Activated CD4-positive, alpha-beta T cell treated with anti-CD3 and anti-CD28 coated beads, Interleukin-2, amount 50 U/mL, for 1 hour (primary cell): ENCODE data around the gene ADCY5.

ENCODE experiments used
- DNase-seq: peaks from one replicate; pipeline ENCODE4 v3.0.0-alpha.2; 2020

The ADCY5 gene

DNA sequence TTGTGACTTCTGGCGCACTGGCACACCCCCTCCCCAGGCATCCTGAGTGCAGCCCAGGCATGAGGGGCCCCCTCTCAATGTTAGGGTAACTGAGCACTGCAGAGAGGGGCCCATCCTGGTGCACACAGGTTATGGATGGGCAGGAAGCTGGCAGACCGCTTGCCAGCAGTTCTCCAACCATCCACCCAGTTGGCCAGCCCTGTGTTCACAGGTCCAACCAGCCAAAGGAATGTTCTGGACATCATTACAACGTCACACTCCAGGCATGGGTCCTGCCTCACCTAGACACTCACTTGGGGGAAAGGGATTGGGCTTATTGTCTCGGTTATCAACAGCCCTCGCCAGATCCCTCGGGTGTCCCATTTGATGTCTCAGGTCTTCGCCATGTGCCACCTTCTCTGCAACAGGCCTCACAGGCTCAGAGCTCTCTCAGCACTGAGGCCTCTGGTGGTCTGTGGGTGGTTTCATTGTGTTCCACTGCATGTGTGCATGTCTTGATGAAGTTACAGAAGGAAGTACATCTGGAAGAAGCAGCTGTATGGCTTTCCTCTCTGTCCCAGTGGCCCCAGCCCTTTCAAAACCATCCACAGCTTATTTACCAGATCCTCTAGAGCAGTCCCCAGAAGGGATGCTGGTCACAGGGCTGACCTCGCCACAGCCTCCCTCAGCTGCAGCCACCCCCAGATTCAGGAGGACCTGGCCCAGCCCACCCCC is 23.7 kb downstream of the ADCY5 start:
- no peak for DNase-seq

DNA sequence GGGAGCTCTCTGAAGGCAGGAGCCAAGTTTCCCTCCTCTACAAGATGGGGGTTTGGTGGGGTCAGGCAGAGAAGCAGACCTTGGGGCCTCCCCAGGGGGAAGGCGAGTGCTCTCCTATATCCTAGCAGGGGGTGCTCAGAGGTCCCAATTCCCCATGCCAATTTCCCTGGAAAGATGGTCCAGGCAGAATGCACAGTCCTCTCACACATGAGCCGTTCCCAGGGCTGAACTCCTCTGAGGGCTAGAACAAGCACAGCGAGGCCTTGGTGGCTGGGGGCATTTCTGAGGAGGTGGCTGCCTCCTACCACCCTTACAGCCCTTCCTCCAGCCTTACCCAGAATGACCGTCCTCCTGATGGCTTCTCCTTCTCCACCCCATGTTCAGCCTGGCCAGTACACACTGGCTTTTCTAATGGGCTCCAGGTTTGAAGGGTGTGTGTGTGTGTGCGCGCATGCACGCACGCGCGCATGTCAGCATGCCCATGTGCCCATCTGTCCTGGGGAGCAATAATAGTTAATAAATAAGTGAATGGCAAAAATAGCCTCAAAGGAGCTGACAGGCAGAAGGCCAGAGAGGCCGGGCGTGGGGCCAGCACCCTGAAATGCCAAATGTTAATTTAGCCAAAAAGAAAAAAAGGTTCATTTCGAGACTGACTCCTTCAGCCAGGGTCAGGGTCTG is 24.4 kb downstream of the ADCY5 start:
- no peak for DNase-seq

DNA sequence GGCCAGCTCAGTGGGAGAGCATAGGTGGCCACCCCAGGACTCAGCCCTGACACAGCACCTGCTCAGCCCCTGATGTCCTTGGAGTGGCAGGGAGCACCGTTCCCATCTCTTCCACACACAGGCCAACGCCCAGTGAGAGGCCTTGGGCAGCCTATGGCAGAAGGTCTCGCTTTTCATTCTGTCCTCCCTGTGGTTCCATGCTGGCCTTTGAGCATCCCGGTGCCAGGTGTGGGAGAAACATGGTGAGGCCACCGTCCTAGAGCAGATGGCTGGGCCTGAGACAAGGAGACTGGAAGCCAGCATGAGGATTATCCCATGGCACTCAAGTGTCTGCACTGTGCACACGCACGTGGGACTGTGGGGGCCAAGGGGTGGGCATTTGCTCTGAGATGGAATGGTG is 25.1 kb downstream of the ADCY5 start:
- no peak for DNase-seq

DNA sequence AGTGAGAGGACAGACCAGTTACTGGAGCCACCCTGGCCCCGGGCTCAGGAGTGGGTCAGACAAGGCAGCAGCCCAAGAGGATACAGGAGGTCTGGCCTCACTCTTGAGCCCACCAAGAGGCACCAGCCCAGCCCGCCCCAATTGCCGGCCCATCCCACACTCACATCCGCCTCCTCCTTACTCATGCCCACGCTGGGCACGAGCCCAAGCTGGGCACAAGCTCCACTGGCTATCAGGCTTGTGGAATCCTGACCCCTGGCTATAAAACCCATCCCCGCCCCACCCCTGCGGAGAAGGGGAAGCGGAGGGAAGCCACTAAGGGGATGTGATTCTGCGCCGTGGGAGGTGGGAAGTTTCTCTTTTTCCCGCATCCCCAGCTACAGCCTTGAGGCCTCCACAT is 25.9 kb downstream of the ADCY5 start:
- DNase-seq = no peak

DNA sequence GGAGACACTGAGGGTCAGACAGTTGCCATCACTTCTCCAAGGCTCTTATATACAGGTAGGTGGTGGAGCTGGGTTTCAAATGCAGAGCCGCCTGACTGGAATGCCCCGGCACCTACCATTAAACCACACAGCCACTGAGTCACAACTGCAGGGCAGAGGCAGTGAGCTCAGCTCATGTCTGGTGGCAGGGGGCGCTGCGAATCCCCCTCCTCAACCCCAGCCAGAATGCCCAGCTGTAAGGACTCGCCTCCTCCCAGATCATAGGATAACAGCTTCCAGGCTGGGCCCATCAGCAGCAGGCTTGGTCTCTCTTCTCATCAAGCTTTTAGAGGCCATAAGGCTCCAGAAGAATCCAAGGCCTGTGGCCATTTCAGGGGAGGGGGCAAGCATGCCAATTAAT is 26.4 kb downstream of the ADCY5 start:
- DNase-seq = no peak

DNA sequence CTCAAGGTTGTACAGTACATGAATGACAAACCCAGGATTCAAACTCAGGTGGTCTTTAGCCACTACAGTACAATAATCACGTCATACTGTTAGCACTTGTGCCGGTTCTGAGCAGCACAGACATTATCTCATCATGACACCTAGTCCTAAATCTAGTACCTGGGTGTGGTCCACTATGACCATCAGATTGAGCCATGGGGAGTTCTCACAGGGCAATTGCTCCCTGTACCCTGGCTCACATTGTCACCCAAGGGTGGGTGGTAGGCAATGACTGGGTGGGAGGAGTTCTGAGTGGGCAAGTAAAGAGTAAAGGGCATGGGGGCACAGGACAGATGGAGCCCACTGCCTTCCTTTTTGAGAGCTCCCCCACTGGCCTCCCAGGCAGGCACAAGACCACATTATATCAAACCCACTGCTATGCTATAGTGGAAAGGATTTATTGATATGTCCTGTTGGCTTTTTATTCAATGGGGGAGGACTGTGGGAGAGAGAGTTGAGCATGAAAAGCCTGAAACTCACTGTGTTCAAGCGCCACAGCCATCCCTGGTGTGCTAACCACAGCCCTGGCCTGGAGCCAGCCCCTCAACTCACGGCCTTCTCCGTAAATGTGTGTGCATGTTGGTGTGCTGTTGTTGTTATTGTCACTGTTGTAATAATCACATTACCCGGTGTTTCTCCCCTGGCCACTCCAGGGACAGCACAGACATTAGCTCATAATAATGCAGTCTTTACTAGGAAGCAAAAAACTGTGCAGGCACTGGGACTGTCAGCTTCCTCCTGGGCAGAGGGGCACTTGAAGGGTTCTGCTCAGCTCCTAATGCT is 27.3 kb downstream of the ADCY5 start:
- DNase-seq = no peak

DNA sequence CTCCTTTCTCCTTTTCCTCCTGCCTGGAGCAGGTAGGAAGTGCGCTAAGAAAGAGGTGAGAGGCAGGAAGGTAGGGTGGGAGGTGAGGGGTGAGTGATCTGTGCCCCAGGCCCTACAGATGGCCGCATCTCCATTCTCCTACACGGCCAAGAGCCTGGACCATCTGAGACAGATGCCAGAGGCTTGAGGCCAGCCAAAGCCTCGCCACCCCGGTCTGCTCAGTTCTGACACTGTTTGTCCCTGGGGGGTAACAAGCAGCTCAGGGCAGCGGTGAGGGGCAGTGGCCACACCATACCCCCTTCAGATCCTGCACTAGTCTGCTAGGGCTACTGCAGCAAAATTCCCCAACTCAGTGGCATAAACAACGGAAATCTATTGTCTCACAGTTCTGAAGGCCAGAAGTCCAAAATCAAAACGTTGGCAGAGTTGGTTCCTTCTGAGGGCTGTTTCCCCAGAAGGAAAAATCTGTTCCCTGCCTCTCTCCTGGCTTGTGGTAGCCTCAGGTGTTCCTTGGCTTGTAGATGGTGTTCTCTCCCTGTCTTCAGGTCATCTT is 28.4 kb downstream of the ADCY5 start:
- no peak for DNase-seq

DNA sequence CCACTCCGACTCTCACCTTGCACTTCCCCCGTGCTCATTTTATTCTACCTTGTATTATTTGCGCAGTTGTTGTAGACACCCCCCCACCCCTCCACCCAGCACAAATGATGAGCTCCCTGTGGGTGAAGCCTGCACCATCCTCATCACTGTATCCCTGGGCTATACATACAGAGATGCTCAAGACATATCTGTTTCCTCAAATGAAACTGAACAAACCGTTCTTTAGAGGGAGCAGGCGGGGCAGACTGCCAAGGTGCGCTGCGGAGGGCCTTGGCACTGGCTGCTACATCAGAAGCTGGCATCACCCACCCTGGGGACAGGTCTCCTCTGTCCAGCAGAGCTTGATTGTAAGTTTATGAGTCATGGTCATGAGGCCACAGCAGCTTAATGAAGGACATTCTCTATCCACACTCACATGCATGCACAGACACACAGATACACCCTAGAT is 29.0 kb downstream of the ADCY5 start:
- DNase-seq = no peak

DNA sequence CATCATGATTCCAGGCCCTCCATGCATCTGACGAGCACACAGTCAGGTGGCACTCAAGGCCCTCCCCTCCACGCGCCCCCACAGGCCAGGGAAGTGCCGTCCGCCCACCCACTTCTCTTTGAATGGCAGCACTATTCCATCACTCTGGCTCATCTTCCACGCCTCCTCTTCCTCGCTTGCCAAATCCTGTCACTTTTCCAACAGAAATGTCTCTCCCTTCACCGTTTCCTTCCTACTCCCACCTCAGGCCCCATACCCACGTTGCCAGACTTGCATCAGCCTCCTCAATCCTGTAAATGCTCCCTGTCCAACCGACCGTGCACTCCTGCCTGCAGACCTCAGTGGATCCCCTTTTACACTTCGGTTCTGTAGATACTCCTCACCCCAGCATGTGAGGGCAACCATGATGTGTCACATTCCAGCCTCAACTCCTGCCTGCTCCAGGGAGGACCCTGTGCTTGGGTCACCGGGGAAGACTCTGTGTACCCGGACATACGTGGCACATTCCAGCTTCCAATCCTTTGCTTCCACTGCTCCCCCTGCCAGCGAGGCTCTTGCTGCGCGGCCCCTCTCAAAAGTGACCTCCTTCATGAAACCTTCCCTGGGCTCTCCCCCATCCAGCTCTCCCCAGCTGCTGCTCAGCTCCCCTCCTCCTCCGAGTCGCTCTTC is 29.6 kb downstream of the ADCY5 start:
- DNase-seq = no peak

DNA sequence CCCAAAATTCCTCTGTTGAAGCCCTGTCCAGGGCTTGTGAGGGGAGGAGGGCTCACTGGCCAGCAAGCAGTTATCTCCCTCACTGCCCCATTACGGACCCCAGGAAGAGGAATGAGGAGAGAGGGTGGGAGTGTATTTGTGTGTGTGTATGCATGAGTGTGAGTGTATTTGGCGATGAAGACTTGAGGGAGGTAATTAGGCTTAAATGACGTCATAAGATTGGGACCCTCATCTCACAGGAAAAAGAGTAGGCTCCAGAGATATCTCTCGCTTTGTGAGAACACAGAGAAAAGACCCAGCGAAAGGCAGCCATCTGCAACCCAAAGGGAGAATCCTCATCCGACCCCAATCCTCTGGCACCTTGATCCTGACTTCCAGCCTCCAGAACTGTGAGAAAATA is 32.2 kb downstream of the ADCY5 start:
- no peak for DNase-seq

DNA sequence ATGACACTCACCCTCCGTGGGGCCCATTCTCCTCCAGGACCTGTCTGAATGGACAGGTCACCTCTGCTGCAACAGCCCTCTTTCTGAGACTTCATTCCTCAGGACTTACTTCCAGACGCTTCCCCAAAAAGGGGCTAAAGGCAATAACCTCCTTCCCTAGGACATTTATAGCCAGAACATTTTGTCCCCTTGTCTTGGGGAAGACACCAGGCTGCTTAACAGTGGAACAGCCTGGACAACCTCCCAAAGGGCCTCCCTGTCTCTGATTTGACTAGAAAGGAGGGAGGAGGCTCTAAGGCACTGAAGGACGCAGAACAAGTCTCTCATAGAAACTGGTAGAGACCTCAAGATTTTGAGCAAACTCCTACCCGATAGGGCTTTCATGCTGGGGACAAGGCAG is 32.7 kb downstream of the ADCY5 start:
- DNase-seq = no peak

DNA sequence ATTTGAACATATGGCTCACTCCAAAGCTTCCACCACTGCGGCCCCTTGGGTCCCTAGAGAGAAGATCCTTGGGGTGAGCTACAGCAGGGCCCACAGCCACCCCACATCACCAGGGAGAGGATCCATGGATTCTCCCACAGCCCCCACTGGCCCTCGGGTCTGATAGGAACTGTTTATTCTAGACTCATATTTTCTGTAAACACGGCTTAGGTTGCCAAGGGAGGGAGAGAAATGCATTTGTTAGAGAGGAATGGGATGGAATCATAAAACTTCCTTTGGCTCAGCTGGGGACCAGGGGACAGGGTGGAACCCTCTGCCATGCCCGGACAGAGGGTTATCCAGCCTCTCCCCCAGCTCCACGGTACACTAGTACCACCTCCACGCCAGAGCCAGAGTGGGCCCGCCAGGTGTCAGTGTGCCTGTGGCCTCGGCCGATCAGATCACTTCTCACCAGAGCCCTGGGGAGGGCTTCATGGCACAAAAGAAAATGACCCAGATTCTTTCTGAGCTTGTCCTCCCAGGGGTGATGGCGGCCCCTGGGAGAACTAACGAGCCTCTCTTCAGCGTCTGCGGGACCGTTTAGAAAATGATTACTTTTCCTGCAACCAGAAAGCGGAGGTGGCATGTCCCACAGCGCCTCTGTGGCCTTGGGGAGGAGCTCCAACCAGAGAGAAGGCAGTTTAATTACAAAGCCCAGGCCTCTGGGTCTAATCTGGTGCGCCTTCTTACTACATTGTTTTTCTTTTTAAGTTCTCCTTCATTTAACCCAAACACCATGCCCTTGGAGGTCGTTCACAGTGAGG is 33.7 kb downstream of the ADCY5 start:
- no peak for DNase-seq

DNA sequence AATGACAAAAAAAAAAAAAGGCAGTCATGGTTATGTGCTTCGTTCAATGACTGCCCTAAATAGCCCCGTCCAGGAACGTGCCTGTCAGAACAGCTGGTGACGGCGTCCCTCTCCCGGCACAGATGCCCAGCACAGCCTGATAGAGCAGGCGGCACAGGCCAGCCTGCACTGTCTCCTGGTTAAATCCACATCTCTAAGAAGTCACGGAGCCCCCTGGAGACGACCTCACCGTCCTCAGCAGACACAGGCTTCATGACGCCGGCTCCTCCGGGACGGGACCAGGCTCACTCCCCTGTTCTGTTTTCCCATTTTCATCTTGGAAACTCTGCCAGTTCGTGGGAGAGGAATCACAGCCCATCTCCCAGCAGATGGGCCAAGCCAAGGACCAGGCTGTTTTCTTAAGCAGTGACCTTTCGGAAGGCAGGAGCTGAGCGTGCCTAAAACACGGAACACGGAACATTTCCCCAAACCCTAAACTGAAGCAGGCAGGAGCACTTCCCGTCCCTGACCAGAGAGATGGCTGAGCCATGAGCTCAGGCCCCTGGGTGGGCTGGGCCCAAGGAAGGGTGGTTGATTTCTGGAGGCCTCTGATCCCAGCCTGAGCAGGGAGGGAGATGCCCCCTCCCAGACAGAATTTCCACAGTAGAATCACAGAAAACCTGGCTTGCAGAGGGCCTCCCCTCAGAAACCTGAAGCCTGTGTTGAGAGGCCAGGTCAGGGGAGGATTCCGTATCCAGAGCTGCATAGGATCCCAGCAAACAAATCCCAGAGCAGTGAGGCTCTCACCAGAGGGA is 35.9 kb downstream of the ADCY5 start:
- DNase-seq = no peak

DNA sequence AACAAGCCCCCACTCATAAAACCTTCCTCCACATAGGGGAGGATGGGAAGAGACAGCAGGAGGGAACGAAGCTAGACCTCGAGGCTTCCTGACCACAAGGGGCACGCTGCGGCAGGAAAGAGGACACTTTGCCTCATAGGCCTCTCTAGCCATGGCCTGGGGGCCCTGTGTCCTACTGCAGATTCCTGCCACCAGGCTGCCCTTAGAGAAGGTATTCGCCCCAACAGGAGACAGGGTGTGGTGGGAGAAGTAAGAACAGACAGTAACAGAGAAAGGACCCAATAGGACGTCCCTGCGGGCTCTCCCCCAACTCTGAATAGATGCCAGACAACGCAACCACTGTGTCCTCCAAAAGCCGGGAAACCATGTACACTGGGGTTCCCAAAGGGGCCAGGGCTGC is 36.8 kb downstream of the ADCY5 start:
- no peak for DNase-seq

DNA sequence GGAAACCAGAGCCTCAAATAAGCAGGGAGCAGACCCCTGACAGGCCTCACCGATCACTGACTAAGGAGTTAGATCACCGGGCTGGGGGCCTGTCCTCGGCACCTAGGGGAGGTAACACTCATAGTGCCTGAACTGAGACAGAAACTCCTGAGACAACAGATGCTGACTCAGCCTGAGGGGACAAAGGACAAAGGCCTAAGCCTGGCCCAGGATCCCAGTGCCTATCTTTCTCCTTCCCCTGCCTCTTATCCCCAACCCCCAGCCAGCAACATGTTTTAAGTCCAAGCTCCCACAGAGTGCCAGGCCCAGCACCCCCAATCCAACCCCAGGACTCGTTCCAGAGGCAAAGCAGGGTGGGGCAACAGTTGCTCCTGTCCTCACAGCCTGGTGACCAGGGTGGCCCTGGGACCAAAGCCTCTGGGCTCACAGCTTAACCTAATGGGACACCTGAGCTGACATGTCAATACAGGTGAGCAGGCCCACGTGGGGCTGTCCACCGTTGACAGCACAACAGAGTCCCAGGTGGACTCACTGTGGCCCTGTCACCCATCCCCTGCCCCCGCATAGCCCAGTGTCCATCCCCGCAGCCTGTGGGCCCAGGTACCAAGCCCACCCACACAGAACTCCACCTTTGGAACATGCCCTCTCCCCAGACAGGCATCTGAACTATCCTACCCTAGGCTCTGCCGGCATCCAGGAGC is 37.4 kb downstream of the ADCY5 start:
- no peak for DNase-seq

DNA sequence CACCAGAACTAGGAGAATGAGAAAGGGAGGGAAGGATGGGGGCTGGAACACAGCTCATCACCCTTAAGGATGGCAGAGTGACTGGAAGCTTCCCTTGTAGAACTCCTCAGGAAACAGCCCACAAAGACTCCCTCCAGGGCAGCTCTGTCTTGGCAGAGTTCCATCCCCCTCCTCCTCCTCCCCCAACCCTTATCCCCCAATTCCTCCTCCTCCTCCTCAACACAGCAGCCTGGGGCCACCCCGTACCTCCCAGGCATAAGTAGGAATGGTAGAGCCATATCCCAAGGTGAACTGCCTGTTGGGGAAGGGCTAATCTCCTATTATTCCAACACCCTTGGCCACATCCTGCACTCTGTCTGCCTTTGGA is 38.8 kb downstream of the ADCY5 start:
- no peak for DNase-seq

DNA sequence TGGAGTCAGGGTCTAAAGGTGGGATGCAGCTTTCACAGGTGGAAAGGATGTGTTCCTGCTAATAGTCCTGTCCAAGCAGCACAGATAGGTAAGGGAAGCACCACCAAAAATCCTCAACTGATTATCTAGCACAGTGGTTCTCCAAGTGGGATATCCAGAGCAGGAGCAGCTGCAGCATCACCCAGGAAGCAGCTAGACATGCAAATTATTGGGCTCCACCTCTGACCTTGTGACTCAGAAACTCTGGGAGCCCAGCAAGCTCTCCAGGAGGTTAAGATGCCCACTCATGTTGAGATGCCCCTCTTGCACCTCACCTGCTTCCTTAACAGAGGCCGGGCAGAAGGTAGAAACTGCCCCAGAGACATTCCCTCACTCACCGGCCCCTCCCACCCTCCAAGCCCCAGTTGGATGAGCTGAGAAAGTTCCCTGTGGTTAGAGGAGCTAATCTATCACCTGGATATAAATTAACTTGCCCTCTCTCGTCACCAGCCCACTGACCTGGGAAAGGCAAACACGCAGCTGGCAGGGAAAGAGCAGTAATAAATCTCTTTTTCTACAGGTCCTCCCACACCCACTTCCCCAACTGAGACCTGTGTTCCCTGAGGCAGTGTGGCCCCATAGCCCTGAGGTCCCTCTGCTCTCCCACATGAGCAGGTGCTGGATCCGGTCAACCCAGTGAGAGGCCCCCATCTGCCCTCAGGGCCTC is 39.3 kb downstream of the ADCY5 start:
- no peak for DNase-seq

DNA sequence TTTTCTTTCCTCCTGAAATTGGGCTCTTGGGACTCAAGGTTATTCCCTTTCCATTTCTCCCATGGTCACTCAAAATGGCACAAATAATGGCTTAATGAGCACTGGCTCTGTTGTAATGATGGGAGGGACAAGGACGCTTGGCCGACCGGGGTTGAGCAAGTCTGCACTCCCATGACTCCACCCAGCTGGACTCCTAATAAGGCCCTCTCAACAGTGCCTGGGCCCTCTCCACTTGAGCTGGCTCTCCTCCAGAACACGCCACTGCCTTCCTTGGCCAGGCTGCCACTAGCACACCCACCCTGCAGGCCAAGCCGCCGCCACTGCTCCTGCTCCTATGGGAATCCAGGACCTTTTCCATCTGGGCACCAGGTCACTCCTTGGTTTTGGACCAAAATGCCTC is 42.3 kb downstream of the ADCY5 start:
- DNase-seq = no peak

DNA sequence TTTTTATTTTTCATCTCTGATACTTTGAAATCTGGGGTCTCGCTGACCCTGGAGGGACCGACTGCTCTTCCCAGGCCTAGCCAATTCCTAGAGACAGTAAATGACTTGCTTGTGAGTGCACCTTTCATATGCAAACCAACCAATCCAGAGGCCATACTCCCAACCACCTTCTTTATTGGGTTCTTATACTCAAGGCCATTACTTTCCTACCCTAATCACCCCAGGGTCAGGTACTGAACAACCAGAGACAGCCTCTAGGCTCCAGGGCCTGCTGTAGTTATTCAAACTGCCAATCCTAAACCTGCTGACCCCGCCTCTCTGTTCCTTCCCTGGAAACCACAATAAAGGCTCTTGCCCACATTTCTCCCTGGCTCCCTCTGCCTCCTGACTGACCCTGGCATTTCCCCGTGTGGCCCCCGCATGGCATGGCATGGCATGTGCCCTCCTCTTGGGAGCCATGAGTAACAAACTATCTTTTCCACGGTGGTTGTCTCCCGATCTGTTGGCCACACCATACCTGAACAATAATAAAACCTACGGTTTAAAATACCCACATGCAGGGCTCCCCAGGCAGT is 42.9 kb downstream of the ADCY5 start:
- DNase-seq = no peak

DNA sequence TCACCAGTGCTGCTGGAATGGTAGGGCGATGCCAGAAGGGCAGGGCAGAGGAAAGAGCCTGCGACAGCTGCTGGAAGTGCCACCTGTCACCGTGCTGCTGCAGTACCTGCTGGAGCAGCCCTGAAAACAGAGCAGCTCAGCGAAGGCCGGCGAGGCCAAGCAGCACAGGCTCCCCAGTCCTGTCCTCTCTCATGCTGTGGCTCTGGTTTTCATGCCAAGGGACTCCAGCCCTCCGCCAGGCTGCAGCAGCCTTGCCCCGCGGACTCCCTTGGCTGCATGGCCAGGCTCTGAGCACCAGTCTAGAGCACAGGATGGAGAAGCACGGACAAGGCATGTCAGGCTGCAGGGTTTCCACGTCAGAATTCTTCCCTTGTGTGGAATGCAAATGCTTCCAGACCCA is 43.9 kb downstream of the ADCY5 start:
- DNase-seq = no peak
